Activated CD8-positive, alpha-beta memory T cell treated with anti-CD3 and anti-CD28 coated beads, Interleukin-2, amount 10 ng/mL, durations not matched to agents 7 days and 5 days (primary cell): ENCODE measurements around the gene NDUFA1. TPM values are rescaled to one million over a fixed set of nuclear protein-coding genes. Genes with fewer than 3 reads are reported as not detected.
"Not testable (repeated sequence)": the region's sequence is repeated elsewhere in the genome, so short reads cannot be mapped to it uniquely, and the experiment has no call there.

Source experiments
- ATAC-seq: fragments of 150-1000 bp; cut with Tn5 transposase; one replicate; pipeline ENCODE4 v1.10.0; 2021; ENCODE audit warnings: moderate library complexity
- CTCF ChIA-PET: fragments of 350-600 bp; sonication (Branson Sonifier 250); formaldehyde crosslinking; loops from one replicate; lab custom pipeline; 2021; ENCODE audit warnings: antibody characterized with exemption; lab: Charles Lee
- DNase-seq: peaks from one replicate; pipeline ENCODE4 v3.0.0-alpha.2; 2020
- H3K27ac Mint-ChIP-seq: one replicate; pipeline ENCODE4 v1.8.0; 2021; ENCODE audit warnings: mild to moderate bottlenecking, mixed read lengths
- H3K27me3 Mint-ChIP-seq: one replicate; pipeline ENCODE4 v1.8.0; 2021; ENCODE audit warnings: mixed read lengths
- H3K36me3 Mint-ChIP-seq: one replicate; pipeline ENCODE4 v1.8.0; 2021; ENCODE audit warnings: mild to moderate bottlenecking, mixed read lengths
- H3K4me1 Mint-ChIP-seq: one replicate; pipeline ENCODE4 v1.8.0; 2021; ENCODE audit warnings: mixed read lengths
- H3K4me3 Mint-ChIP-seq: one replicate; pipeline ENCODE4 v1.8.0; 2021; ENCODE audit warnings: mild to moderate bottlenecking, moderate library complexity, mixed read lengths
- H3K9me3 Mint-ChIP-seq: one replicate; pipeline ENCODE4 v1.8.0; 2022; ENCODE audit warnings: low read depth, mixed read lengths
- total RNA-seq, 2 experiments: library from RNA; stranded (reverse); gene quantifications; one replicate each; pipeline ENCODE4 v1.2.3, GENCODE V29; 2021

NDUFA1 gene
- total RNA-seq, 2 experiments from 2014 or later = 93.2 to 102 TPM

DNA sequence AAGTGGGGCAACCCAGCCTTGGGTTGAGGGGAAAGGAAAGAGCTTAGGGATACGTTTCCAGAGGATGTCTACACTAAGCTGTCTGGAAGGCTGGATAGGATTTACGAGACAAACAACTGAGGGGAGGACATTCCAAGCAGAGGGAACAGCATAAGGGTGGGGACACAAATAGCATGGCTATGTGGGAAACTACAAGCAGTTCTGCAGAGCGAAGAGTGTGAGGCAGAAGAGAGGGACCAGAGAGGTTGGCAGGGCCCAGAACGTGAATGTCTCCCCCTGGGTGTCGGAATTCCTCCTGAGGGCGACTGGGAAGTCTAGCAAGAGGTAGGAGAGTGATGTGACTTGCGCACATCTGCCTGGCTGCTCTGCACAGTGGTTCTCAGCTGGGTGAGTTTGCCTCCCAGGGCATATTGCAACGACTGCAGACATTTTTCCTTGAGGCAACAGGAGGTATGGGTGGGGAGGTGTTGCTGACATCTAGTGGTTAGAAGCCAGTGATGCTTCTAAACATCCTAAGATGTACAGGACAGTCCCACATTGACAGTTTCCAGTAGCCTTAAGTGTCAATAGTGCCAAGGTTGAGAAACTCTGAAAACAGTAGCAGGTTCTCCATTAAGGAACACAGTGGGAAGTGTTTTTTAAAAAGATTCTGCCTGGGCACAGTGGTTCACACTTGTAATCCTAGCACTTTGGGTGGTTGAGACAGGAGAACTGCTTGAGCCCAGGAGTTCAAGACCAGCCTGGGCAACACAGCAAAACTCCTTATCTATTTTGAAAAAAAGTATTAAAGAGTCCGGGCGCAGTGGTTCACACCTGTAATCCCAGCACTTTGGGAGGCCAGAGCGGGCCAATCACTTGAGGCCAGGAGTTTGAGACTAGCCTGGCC, 9.2 kb downstream of the NDUFA1 start:
- H3K27me3 Mint-ChIP-seq = no peaks in the 10 kb centered on the region
- no peaks in the 10 kb centered on the region for H3K9me3 Mint-ChIP-seq
- H3K36me3 Mint-ChIP-seq = peaks cover 6% of the 10 kb centered on the region
- DNase-seq (peak; percentile 52), ATAC-seq (peak; percentile 87)
- no peak overlapping the region for H3K4me3 Mint-ChIP-seq
- CTCF ChIA-PET = interaction anchor here (1.3 to 1.6 kb wide), 2 partner anchors 25 to 92 kb away, joined by 3 read pairs; no protein-coding TSS in a partner anchor
- peaks cover 20% of the 10 kb centered on the region for H3K4me1 Mint-ChIP-seq
- peak overlapping the region; percentile 66 for H3K27ac Mint-ChIP-seq

DNA sequence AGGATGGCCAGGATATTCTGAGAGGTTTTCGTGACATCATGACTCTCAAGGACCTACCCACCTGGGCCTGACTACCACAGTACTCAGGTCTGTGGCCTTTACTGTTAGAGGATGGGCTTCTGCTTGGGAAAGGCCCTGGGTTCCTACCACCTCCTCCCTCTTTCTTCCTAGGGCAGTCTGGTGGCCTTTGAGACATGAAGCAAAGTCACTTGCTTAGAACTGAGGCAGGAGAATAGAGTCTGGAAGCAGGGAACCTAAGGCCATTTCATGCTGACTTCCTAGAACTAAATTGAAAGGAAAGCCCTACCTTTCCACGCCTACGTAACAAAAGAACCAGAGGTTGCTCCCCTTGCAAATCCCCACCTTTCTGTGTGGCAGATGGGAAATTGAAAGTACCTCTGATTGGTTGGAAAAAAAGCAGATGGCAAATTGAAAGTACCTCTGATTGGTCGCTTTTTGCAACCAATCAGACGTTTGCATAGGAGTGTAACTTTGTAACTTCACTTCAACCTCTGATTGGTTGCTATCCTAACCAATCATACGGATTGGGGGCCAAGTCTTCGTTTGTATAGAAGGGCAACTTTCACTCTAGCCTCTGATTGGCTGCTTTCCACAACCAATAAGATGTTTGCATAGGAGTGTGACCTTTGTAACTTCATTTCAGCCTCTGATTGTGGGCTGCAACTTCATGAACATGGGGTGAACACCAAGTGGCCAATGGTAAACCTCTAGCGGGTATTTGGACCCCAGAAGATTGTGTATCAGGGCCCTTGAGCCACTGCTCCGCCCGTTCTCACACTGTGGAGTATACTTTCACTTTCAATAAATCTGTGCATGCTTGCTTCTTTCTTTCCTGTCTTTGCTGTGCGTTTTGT, 14.2 kb downstream of the NDUFA1 start:
- peak overlapping the region; percentile 72 for H3K27ac Mint-ChIP-seq
- peak; percentile 92 for ATAC-seq
- no peaks in the 10 kb centered on the region for H3K9me3 Mint-ChIP-seq
- no peaks in the 10 kb centered on the region for H3K36me3 Mint-ChIP-seq
- CTCF ChIA-PET = interaction anchor here (2.3 kb wide), 1 partner anchor 98 kb away, joined by 8 read pairs; no protein-coding TSS in a partner anchor
- peak overlapping the region; percentile 65 for H3K4me3 Mint-ChIP-seq
- DNase-seq = peak; percentile 70
- peaks cover 18% of the 10 kb centered on the region for H3K4me1 Mint-ChIP-seq
- no peaks in the 10 kb centered on the region for H3K27me3 Mint-ChIP-seq

DNA sequence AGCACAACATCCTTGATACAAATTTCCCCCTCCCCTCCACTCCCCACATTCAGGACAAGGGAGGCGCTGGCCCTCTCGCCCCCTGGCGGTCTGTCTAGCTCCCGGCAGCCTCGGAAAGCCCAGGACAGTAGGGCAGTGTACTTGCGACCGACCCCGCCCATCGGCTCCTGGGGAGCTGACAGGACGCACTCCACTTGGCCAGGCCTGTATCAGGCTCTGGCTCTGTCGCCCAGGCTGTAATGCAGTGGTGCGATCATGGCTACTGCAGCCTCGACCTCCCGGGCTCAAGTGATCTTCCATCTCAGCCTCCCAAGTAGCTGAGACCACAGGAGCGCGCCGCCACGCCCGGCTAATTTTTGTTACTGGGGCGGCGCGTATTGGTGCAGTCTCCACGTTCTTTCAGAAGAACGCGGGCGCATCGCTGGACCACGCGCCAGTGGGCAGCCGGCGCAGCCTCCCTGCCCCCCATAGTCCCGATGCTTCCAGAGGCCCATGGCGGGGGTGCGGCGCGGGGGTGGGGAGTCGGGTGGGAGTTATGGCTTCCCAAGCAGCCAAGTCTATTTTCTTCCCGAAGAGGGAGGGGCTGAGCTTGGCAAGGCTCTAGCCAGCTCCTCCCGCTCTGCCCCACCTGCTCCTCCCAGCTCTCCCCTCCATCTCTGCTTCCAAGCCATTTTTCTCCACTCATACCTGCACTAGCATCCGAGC, 16.2 kb downstream of the NDUFA1 start:
- ATAC-seq (peak; percentile 72), DNase-seq (peak; percentile 72)
- H3K36me3 Mint-ChIP-seq = no peaks in the 10 kb centered on the region
- H3K9me3 Mint-ChIP-seq = no peaks in the 10 kb centered on the region
- H3K4me1 Mint-ChIP-seq = peaks cover 15% of the 10 kb centered on the region
- no peak overlapping the region for H3K27ac Mint-ChIP-seq
- CTCF ChIA-PET = interaction anchor here (0.7 to 2.5 kb wide), 12 partner anchors 9 to 375 kb away, joined by 3 to 12 read pairs (median 3); partner anchors contain the start of genes NDUFA1, RNF113A, RPL39 and SEPTIN6
- no peaks in the 10 kb centered on the region for H3K27me3 Mint-ChIP-seq
- peak overlapping the region; percentile 58 for H3K4me3 Mint-ChIP-seq

GRCh38 chrX:119890626-119891025, 19.0 kb downstream of the NDUFA1 start:
- DNase-seq, H3K27ac Mint-ChIP-seq, H3K36me3 Mint-ChIP-seq, H3K4me3 Mint-ChIP-seq, H3K27me3 Mint-ChIP-seq, CTCF ChIA-PET, ATAC-seq, H3K9me3 Mint-ChIP-seq: not testable (repeated sequence)
- H3K4me1 Mint-ChIP-seq = peaks cover 15% of the 10 kb centered on the region

- ATAC-seq, H3K4me1 Mint-ChIP-seq, DNase-seq, H3K4me3 Mint-ChIP-seq, H3K9me3 Mint-ChIP-seq, H3K27ac Mint-ChIP-seq, CTCF ChIA-PET, H3K36me3 Mint-ChIP-seq, H3K27me3 Mint-ChIP-seq: not testable (repeated sequence)
Measured at GRCh38 chrX:119891961-119892692, 20.5 kb downstream of the NDUFA1 start.

GRCh38 chrX:119895843-119896326, 24.3 kb downstream of the NDUFA1 start, which contains the start of gene AKAP14:
Gene AKAP14, plus strand, starts transcription at chrX:119895893. Its CDS starts 7,331 bp downstream, at chrX:119903224.
- no peak within 1 kb of the TSS for H3K4me3 Mint-ChIP-seq
- CTCF ChIA-PET = no interaction called here
- no peaks in the 10 kb centered on the region for H3K27me3 Mint-ChIP-seq
- no peak for ATAC-seq
- H3K36me3 Mint-ChIP-seq = no peaks in the 10 kb centered on the region
- peaks cover 3% of the 10 kb centered on the region for H3K4me1 Mint-ChIP-seq
- H3K27ac Mint-ChIP-seq = no peak within 1 kb of the TSS
- H3K9me3 Mint-ChIP-seq = no peaks in the 10 kb centered on the region
- no peak for DNase-seq

DNA sequence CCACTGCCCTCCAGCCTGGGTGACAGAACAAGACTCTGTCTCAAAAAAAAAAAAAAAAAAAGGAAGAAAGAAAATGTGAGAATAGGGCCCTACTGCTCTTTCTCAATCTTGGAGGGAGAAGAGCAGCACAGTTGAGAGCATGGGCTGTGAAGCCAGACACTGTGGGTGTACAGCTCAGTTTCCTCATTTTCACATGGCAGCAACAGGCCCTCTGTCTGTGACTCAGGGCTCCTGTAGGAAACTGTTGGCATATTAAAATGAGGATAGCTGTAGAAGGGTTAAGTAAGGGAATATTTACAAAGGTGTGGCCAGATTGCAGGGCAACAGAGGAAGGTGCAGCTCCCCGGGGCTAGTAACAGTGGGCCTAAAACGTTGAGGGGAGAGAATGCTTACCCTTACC, 27.5 kb downstream of the NDUFA1 start:
- DNase-seq (no peak), ATAC-seq (no peak)
- H3K36me3 Mint-ChIP-seq = no peaks in the 10 kb centered on the region
- CTCF ChIA-PET = no interaction called here
- H3K4me1 Mint-ChIP-seq = peaks cover 5% of the 10 kb centered on the region
- H3K4me3 Mint-ChIP-seq = no peak overlapping the region
- no peaks in the 10 kb centered on the region for H3K9me3 Mint-ChIP-seq
- no peaks in the 10 kb centered on the region for H3K27me3 Mint-ChIP-seq
- H3K27ac Mint-ChIP-seq = no peak overlapping the region

- H3K36me3 Mint-ChIP-seq = no peaks in the 10 kb centered on the region
- H3K27ac Mint-ChIP-seq = no peak overlapping the region
- H3K4me3 Mint-ChIP-seq = no peak overlapping the region
- DNase-seq = no peak
- no peaks in the 10 kb centered on the region for H3K27me3 Mint-ChIP-seq
- no peaks in the 10 kb centered on the region for H3K9me3 Mint-ChIP-seq
- CTCF ChIA-PET = interaction anchor here (1.1 kb wide), 1 partner anchor 13 kb away, joined by 3 read pairs; no protein-coding TSS in a partner anchor
- peaks cover 5% of the 10 kb centered on the region for H3K4me1 Mint-ChIP-seq
- ATAC-seq = no peak
Measured at GRCh38 chrX:119900976-119901375, 29.3 kb downstream of the NDUFA1 start.

GRCh38 chrX:119916310-119916709, 44.7 kb downstream of the NDUFA1 start:
- DNase-seq (no peak), ATAC-seq (no peak)
- Mint-ChIP-seq H3K36me3 (no peaks in the 10 kb centered on the region), H3K4me1 (no peaks in the 10 kb centered on the region), H3K27me3 (no peaks in the 10 kb centered on the region), H3K27ac (no peak overlapping the region), H3K9me3 (no peaks in the 10 kb centered on the region), H3K4me3 (no peak overlapping the region)
- CTCF ChIA-PET = no interaction called here

GRCh38 chrX:119917877-119918276, 46.2 kb downstream of the NDUFA1 start:
- Mint-ChIP-seq H3K27ac (no peak overlapping the region), H3K4me1 (no peaks in the 10 kb centered on the region), H3K9me3 (no peaks in the 10 kb centered on the region), H3K36me3 (no peaks in the 10 kb centered on the region), H3K27me3 (no peaks in the 10 kb centered on the region), H3K4me3 (no peak overlapping the region)
- CTCF ChIA-PET = no interaction called here
- no peak for DNase-seq
- no peak for ATAC-seq

DNA sequence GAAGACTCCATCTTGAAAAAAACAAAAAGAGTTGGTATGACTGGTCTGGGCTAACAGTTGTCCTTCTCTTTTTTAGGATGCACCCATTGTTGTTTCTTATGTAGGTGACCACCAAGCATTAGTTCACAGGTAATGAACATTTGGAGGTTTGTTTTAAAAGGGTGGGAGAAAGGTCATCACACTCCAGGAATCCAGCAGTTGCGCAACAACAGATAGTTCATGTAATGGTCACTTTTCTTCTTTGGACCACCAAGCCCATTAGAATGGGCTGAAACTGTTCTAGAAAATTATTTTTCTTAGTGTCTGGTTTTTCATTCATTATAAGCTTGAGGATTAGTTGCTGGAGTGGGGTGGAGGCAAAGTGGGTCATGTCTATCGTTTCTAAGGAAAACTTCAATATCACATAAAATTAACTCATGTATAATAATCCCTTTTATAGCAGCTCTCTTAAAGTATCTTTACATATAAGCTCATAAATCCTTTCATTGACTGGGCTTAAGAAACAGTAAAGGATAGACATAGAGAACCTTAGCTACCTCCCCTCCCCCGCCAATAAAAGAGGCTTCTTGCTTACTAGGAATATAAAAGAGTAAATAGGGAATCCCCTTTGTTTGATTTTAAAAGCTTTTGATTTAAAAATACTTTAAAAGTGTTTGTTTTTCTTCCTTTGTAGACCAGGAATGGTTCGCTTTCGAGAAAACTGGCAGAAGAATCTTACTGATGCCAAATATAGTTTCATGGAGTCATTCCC, 48.4 kb downstream of the NDUFA1 start:
- Mint-ChIP-seq H3K36me3 (peaks cover 2% of the 10 kb centered on the region), H3K4me3 (no peak overlapping the region), H3K27ac (no peak overlapping the region), H3K9me3 (no peaks in the 10 kb centered on the region), H3K27me3 (no peaks in the 10 kb centered on the region), H3K4me1 (no peaks in the 10 kb centered on the region)
- ATAC-seq = no peak
- CTCF ChIA-PET = no interaction called here
- DNase-seq = no peak

DNA sequence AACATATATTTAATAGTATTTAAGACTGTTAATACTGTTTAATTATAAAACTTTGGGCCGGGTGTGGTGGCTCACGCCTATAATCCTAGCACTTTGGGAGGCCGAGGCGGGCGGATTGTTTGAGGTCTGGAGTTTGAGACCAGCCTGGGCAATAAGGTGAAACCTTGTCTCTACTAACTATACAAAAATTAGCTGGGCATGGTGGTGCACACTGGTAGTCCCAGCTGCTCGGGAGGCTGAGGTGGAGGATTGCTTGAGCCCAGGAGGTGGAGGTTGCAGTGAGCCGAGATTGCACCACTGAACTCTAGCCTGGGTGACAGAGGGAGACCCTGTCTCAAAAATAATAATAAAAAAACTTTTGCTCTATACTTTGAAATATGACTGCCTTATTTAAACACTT, 50.8 kb downstream of the NDUFA1 start:
- H3K27ac Mint-ChIP-seq, ATAC-seq, H3K4me1 Mint-ChIP-seq, H3K9me3 Mint-ChIP-seq, DNase-seq, CTCF ChIA-PET, H3K27me3 Mint-ChIP-seq, H3K4me3 Mint-ChIP-seq: not testable (repeated sequence)
- peaks cover 11% of the 10 kb centered on the region for H3K36me3 Mint-ChIP-seq
